Measurements from ENCODE around the gene FUT7.

DNA sequence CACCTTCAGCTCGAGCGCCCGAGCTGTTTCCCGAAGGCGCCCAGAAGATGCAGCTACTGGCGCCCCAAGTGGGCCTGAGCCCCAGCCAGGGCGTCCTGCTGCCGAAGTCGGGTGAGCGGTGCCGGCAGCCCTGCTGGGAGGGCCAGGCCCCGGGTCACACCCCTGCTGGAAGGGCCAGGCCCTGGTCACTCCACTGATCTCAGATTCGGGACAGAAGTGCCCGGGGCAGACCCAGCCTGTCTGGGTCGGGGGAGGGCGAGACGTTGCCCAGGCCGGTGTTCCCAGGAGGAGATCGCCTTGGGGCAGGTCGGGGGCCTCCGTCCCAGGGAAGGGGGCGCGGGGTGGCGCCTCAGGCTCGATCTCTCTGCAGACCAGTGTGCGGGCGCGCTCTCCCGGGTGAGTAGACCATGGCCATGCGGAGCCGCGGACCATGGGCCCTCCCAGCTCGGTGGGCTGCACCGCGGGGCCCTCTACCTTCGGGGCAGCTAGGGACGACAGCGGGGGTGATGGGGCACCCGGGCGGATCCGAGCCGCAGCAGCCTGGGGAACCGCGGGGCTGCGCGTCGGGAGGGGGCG, 46.8 kb downstream of the FUT7 start:
- TF ChIP-seq CTCF (IDR thresholded peaks at IDR 0.05; ENCODE audit: insufficient read depth, low read length, poor library complexity, severe bottlenecking) (no peak), EZH2phosphoT487 (conservative IDR thresholded peaks at IDR 0.05; ENCODE audit: low read length) (no peak)

Measured in SU-DHL-6 (cell line).